HL-60 (cell line): ENCODE results near the gene MOV10L1.

ENCODE experiments used
- DNase-seq, 2 experiments: peaks; one replicate each; pipeline ENCODE4 v3.0.0-alpha.2; 2010 to 2020; ENCODE audit warnings: low read depth in 1 of 2, low spot score in 1 of 2
- H3K27ac ChIP-seq: fragments of 250-450 bp; sonication (Bioruptor Pico); replicated peaks from 2 replicates; pipeline ENCODE4 v1.5.1; 2020; ENCODE audit warnings: mild to moderate bottlenecking, moderate library complexity
- H3K27me3 ChIP-seq: fragments of 250-450 bp; sonication (Bioruptor Pico); 2 replicates; pipeline ENCODE4 v1.5.1; 2021; ENCODE audit warnings: mild to moderate bottlenecking, moderate library complexity; ENCODE audit not compliant: insufficient read depth, poor library complexity, severe bottlenecking
- H3K4me3 ChIP-seq: replicated peaks from 2 replicates; pipeline ENCODE4 v1.5.1; 2011; ENCODE audit warnings: mild to moderate bottlenecking, control low read depth, low read length; ENCODE audit not compliant: insufficient read depth
- GABPA ChIP-seq: IDR thresholded peaks from 2 replicates; pipeline ENCODE4 v1.6.1; 2012; ENCODE audit warnings: low read depth
- POLR2AphosphoS5 ChIP-seq: IDR thresholded peaks from 2 replicates; pipeline ENCODE4 v1.6.1; 2012; ENCODE audit warnings: low read depth
- SPI1 ChIP-seq: IDR thresholded peaks from 2 replicates; pipeline ENCODE4 v1.6.1; 2012; ENCODE audit warnings: low read depth, mild to moderate bottlenecking, borderline replicate concordance
- TF ChIP-seq, protein P1 (sequence below): IDR thresholded peaks from one replicate; pipeline ENCODE4 v1.5.1; 2011; ENCODE audit warnings: low read length, control low read depth, inconsistent platforms; ENCODE audit not compliant: insufficient read depth
- TF ChIP-seq, protein P2 (sequence below): IDR thresholded peaks from 2 replicates; pipeline ENCODE4 v1.6.1; 2012; ENCODE audit warnings: low read depth; ENCODE audit not compliant: insufficient replicate concordance

The MOV10L1 gene

DNA sequence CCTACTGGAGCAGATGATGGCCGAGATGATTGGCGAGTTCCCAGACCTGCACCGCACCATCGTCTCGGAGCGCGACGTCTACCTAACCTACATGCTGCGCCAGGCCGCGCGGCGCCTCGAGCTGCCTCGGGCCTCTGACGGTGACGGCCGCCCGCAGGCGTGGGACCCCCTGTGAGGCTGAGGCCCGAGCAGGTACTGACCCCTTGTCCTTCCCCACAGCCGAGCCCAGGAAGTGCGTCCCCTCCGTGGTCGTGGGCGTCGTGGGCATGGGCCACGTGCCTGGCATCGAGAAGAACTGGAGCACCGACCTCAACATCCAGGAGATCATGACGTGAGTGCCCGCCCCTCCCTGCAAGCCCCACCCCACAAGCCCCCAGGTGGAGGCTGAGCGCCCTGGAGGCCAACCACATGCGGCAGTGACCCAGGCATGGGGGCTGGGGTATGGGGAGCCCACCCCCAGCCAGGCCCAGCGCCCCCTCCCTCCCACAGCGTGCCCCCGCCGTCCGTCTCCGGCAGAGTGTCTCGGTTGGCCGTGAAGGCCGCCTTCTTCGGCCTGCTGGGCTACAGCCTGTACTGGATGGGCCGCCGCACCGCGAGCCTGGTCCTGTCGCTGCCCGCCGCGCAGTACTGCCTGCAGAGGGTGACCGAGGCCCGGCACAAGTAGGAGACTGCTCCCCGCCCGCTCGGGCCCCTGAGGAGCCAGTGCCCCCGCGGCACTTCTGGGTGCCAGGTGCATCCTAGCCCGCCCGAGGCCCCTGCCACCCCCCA is 108.2 kb downstream of the MOV10L1 start:
- DNase-seq, result no peak
- H3K27me3 ChIP-seq, result no peaks in the 10 kb centered on the region
- H3K27ac ChIP-seq, result no peak overlapping the region
- TF ChIP-seq SPI1, result no peak
- TF ChIP-seq, protein P1, sequence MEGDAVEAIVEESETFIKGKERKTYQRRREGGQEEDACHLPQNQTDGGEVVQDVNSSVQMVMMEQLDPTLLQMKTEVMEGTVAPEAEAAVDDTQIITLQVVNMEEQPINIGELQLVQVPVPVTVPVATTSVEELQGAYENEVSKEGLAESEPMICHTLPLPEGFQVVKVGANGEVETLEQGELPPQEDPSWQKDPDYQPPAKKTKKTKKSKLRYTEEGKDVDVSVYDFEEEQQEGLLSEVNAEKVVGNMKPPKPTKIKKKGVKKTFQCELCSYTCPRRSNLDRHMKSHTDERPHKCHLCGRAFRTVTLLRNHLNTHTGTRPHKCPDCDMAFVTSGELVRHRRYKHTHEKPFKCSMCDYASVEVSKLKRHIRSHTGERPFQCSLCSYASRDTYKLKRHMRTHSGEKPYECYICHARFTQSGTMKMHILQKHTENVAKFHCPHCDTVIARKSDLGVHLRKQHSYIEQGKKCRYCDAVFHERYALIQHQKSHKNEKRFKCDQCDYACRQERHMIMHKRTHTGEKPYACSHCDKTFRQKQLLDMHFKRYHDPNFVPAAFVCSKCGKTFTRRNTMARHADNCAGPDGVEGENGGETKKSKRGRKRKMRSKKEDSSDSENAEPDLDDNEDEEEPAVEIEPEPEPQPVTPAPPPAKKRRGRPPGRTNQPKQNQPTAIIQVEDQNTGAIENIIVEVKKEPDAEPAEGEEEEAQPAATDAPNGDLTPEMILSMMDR, result no peak
- TF ChIP-seq GABPA, result no peak
- no peak overlapping the region for H3K4me3 ChIP-seq

DNA sequence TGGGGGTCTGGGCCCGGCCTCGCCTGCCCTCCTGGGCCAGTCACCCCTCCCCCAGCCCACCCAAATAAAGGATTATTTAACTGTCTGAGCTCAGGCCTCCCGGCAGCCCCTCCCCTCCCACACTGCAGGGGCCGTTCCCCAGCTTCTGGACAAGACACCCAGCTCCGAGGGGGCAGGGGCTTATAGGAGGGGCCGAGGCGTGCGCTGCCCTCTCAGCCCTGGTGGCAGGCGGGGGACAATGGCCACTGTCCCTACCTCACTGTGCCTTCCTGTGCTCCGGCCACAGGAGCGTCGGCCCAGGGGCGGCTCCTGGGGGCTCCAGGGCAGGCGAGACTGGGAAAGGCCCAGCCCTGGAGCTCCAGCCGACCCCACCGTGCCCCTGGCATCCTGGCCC is 108.8 kb downstream of the MOV10L1 start:
- H3K27me3 ChIP-seq, result no peaks in the 10 kb centered on the region
- H3K27ac ChIP-seq, result no peak overlapping the region
- DNase-seq, result no peak
- TF ChIP-seq GABPA (no peak), POLR2AphosphoS5 (no peak), SPI1 (no peak)
- TF ChIP-seq, protein P1, result no peak
- TF ChIP-seq, protein P2, sequence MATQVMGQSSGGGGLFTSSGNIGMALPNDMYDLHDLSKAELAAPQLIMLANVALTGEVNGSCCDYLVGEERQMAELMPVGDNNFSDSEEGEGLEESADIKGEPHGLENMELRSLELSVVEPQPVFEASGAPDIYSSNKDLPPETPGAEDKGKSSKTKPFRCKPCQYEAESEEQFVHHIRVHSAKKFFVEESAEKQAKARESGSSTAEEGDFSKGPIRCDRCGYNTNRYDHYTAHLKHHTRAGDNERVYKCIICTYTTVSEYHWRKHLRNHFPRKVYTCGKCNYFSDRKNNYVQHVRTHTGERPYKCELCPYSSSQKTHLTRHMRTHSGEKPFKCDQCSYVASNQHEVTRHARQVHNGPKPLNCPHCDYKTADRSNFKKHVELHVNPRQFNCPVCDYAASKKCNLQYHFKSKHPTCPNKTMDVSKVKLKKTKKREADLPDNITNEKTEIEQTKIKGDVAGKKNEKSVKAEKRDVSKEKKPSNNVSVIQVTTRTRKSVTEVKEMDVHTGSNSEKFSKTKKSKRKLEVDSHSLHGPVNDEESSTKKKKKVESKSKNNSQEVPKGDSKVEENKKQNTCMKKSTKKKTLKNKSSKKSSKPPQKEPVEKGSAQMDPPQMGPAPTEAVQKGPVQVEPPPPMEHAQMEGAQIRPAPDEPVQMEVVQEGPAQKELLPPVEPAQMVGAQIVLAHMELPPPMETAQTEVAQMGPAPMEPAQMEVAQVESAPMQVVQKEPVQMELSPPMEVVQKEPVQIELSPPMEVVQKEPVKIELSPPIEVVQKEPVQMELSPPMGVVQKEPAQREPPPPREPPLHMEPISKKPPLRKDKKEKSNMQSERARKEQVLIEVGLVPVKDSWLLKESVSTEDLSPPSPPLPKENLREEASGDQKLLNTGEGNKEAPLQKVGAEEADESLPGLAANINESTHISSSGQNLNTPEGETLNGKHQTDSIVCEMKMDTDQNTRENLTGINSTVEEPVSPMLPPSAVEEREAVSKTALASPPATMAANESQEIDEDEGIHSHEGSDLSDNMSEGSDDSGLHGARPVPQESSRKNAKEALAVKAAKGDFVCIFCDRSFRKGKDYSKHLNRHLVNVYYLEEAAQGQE, result no peak
- no peak overlapping the region for H3K4me3 ChIP-seq

DNA sequence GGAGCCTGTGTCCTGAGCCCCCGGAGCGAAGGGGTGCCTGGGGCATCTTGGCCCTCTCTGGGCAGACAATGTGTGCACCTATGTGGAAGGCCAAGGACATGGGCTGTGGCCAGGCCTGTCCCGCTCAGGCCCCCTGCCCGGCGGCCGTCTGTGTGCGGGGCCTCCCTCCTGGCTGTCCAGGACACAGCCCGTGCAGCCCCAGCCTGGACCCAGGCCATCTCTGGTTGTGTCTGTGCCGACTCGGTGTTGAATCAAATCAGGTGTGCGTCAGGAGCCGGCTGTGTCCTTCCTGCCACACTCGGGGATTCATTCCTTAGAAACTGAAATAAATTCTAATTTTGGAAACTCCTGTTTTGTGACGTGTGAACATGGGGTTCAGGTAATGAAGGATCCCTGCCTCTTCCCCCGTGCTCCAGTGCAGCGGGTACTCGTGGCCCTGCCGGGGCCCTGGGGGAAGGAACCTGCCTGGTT is 109.5 kb downstream of the MOV10L1 start:
- TF ChIP-seq, protein P2, result no peak
- no peak for TF ChIP-seq GABPA
- TF ChIP-seq SPI1, result no peak
- no peak for TF ChIP-seq POLR2AphosphoS5
- TF ChIP-seq, protein P1, result no peak
- Histone ChIP-seq H3K27ac (no peak overlapping the region), H3K4me3 (no peak overlapping the region), H3K27me3 (no peaks in the 10 kb centered on the region)
- no peak for DNase-seq
